Activated T-cell treated with anti-CD3 and anti-CD28 coated beads, Interleukin-2, amount 50 U/mL, for 1 hour (primary cell): ENCODE data around the gene ALDH3B1.

Source experiments
- DNase-seq: peaks from one replicate; pipeline ENCODE4 v3.0.0-alpha.2; 2020

The ALDH3B1 gene

GRCh38 chr11:68032997-68033707, 23.0 kb downstream of the ALDH3B1 start:
- DNase-seq: no peak

GRCh38 chr11:68033708-68034045, 23.6 kb downstream of the ALDH3B1 start:
- no peak for DNase-seq

DNA sequence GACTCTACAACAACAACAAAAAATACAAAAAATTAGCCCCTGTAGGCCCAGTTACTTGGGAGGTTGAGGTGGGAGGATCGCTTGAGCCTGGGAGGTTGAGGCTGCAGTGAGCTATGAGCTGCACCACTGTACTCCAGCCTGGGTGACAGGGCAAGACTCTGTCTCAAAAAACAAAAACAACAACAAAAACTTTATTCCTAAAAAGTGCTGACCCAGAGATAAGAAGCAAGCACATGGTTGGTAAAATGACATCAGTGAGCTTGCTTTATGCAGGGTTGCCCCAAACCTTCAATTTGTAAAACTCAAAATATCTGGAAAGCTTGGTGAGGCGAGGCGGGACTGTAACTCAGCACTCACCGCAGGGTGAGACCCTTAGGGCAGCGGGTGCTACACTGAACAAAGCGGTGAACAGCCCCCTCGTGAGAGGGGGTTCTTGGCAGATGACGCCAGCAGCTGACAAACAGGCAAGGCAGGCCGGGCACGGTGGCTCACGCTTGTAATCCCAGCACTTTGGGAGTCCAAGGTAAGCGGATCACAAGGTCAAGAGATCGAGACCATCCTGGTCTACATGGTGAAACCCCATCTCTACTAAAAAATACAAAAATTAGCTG, 25.2 kb downstream of the ALDH3B1 start:
- DNase-seq: no peak

GRCh38 chr11:68036141-68036716, 26.1 kb downstream of the ALDH3B1 start:
- DNase-seq: no peak

- DNase-seq: no peak
Measured at GRCh38 chr11:68036717-68037239, 26.7 kb downstream of the ALDH3B1 start.

DNA sequence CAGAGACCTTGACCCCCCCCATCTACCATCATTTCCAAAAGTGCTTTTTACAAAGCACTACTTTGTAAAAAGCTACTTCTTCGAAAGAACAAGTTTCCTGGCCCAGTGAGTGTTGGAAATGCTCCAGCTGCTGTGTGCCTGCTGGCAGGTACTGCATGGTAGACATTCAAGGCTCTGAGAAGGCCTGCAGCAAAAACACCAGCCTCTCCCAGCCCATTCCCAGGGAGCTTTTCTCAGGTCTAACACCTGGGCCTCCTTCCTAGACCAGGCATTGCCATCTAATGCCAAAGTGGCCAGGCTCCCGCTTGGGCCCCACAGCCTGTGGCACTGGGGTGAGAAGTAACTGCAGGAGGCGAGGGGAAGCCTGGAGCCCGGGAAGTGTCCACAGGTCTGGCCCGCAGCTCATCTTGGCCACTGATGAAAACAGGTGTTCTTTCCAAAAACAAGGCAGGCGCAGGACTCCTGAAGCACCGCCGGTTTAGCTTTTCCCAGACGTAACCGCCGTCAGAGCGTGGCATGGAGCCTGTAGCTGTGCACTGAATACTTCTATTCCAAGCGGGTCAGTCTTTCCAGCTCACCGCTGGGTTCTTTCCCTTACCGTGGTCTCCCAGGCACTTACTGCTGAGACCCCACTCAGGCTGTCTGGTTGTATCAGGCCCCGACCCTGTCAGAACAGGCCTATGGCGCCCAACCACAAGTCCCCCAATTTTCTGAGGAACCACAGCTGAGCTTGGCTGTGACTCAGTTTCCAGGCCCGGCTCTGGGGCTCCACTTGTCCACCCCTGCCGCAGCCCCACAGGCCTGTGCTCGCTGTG, 27.5 kb downstream of the ALDH3B1 start:
- DNase-seq: no peak

- DNase-seq: no peak
Measured at GRCh38 chr11:68038226-68038717, 28.1 kb downstream of the ALDH3B1 start.

GRCh38 chr11:68038718-68039525, 28.8 kb downstream of the ALDH3B1 start, which contains the start of gene TCIRG1:
Gene TCIRG1, plus strand, starts transcription at chr11:68039025. Its CDS starts 2,247 bp downstream, at chr11:68041272.
- DNase-seq: peak; percentile 63

- no peak for DNase-seq
Measured at GRCh38 chr11:68039526-68040086, 29.5 kb downstream of the ALDH3B1 start.

DNA sequence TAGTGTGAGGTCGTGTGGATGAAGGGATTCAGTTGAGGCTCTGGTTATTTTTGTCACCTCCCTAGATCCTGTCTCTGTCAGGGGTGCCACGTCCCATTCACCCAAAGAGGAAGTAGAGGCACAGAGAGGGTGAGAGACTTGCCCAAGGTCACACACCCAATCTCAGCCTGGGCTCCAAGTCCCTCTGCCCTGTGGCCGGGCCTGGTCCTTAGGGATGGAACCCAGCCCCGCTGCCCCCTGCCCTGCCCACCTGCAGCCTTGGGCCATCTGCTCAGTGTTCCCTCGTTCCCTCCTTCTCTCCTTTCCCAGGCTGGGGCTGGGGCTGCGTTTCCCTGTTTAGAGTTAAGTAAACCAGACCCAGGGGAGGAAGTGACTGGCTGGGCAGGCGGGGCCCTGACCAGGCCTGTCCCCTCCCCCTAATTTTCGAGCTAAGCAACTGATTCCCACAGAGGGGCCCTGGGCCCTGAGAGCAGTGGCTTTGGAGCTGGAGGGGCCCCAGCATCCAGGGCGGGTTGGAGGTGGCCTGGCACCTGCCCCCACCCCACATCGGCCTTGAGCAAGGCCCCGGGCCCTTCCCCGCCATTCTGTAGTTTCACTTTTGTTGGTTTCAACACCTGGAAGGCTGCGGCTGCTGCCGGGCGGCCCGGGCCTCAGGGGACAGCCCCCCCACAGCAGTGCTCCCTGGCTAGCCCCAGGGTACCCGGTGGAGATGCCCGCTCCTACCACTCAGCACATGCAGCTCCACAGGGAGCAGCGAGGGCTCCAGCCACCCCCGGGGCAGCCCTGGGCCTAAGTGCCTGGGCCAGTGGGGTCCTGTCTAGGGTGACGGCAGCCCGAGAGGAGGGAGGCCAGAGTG, 30.2 kb downstream of the ALDH3B1 start:
- DNase-seq: peak; percentile 58

DNA sequence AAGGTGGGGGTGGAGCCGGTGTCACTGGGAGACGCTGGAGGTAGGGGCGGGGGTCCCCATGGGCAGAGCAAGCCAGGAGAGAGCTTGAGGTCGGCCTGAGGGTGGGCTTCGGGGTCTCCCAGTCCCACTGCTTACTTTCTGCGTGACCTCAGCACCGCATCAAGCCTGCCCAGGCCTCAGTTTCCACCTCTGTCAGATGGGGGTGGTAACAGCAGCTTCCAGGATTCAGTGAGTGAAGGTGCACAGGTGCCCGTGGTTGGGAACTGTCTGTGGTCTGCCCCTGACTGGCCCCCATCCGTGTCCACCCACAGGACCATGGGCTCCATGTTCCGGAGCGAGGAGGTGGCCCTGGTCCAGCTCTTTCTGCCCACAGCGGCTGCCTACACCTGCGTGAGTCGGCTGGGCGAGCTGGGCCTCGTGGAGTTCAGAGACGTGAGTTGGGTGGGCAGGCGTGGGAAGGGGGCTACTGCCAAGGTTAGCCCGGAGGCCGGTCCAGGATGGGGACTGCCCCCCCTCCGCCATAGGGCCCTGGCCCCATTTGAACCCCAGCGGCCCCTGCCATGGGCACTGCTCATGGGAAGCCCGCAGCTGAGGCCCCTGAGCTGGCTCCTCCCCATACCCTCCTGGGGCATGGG, 30.9 kb downstream of the ALDH3B1 start:
- DNase-seq: no peak

DNA sequence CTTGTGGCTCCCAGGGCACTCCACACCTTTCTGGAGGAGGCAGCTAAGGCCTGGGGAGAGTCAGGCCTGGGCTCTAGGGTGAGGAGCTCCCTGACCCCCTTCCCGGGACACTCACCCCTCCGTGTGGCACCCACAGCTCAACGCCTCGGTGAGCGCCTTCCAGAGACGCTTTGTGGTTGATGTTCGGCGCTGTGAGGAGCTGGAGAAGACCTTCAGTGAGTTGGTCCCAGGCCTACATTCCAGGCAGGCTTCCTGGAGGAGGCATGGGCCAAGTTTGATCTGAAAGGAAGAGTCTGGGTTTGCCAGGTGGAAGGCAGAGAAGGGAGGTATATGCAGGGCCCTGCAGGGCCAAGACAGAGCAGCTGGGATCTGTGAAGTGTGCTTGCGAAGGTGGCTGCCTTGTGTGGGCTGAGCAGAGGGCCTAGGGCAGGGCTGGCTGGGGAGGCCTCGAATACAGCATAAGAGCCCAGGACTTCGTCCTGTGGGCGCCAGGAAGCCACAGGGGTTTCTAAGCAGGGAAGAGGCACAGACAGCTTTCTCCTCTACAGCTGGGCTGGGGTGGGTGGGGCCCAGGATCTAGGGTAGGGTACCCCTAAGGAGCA, 31.6 kb downstream of the ALDH3B1 start:
- no peak for DNase-seq

DNA sequence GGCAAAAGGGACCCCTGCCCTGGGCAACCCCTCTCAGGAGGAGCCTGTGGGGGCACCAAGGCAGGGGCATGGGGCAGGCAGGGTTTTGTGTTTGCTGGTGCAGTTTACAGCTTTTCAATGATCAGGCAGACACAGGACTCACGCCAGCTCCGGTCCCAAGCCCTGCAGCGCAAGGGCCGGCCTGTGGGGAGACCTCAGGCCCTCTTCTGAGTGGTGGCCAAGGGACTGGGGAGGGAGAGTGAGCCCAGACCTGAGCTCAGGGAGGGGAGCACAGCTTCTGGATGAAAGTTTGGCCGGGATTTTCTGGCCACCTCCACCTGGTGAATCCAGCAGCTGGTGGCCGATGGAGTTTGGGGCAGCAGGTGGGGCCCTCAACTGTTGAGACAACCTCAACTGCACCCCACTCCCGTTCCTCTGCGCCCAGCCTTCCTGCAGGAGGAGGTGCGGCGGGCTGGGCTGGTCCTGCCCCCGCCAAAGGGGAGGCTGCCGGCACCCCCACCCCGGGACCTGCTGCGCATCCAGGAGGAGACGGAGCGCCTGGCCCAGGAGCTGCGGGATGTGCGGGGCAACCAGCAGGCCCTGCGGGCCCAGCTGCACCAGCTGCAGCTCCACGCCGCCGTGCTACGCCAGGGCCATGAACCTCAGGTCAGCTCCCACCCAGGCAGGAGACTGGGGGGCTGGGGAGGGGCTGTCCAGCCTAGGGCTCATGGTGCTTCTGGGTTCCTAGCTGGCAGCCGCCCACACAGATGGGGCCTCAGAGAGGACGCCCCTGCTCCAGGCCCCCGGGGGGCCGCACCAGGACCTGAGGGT, 32.3 kb downstream of the ALDH3B1 start:
- DNase-seq: no peak

DNA sequence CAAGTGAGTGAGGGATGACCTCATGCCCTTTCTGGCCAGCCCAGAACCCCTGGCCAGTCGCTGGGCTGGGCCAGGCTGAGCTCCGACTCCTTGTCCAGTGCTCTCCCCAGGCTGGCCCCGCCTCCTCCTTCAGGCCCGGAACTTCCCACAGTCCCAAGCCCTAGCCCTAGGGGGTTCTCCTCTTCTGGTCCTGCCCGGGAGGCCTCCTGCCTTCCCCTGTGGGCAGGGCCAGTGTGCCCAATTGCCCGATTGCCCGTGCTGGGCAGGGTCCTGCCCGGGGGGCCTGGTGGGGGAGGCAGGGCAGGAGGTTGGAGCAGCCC, 32.9 kb downstream of the ALDH3B1 start:
- DNase-seq: no peak

- no peak for DNase-seq
Measured at GRCh38 chr11:68043349-68044144, 33.4 kb downstream of the ALDH3B1 start.

GRCh38 chr11:68044145-68044813, 34.2 kb downstream of the ALDH3B1 start:
- no peak for DNase-seq

GRCh38 chr11:68044898-68045351, 34.8 kb downstream of the ALDH3B1 start:
- no peak for DNase-seq
